Neural progenitor cell (in vitro differentiated cells): ENCODE data around the gene GRIK3.

Experiments used
- CTCF ChIP-seq: fragments of 200-600 bp; sonication (generic); IDR thresholded peaks from 2 replicates; pipeline ENCODE4 v1.5.1; 2017; ENCODE audit warnings: antibody characterized with exemption, mild to moderate bottlenecking
- EZH2 ChIP-seq: fragments of 200-600 bp; sonication (generic); IDR thresholded peaks from 2 replicates; pipeline ENCODE4 v1.6.1; 2017; ENCODE audit warnings: antibody characterized with exemption, mild to moderate bottlenecking, moderate library complexity

DNA sequence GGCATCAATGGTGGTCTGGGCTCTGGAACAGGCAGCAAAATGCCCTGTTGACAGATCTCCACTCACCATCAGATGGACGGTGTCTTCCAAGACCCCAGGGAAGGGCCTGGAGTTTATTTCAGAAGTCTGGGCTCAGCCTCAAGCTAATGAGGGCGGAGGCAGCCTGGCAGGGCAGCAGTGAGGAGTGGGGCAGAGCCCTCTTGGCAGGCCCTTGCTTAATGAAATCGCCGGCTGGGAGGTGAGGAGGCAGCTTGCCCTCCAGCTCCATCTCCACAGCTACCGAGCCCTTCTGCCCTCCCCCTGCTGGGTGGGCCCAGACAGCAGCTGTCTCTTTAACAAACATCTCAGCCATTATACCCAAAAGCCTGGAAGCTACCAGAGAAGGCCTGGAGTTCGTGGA is 22.0 kb upstream of the GRIK3 start:
- TF ChIP-seq EZH2: no peak
- no peak for TF ChIP-seq CTCF
